GM15510 (cell line): ENCODE data around the gene TRIM43.
"Not testable (repeated sequence)": the region's sequence is repeated elsewhere in the genome, so short reads cannot be mapped to it uniquely, and the experiment has no call there.

Experiments
- POLR2A ChIP-seq: IDR thresholded peaks from 3 replicates; pipeline ENCODE4 v1.6.1; 2011; ENCODE audit warnings: borderline replicate concordance; ENCODE audit not compliant: insufficient read length; ENCODE audit errors: extremely low read depth

Gene TRIM43

DNA sequence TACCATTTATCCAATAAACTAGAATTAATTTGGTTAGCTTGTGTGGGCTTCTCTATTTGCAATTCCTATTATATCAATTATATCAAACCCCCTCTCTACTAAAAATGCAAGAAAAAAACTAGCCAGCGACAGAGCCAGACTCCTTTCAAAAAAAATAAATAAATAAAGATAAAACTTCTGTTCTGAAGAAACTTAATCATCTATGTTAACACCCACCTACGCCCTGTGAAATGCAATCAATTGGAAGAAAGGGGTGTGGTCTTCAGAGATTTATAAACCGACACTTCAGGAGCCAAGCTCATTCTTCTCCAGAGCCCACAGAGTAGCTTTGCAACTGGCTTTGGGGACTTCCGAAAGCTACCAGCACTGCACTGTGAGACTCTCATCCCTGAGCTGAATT is at the start of gene TRIM43:
TSS of gene TRIM43 (plus strand) at position 301 of the 400 bp plus-strand sequence. CDS start 2,023 bp downstream, outside the sequence.
- not testable (repeated sequence) for TF ChIP-seq POLR2A

DNA sequence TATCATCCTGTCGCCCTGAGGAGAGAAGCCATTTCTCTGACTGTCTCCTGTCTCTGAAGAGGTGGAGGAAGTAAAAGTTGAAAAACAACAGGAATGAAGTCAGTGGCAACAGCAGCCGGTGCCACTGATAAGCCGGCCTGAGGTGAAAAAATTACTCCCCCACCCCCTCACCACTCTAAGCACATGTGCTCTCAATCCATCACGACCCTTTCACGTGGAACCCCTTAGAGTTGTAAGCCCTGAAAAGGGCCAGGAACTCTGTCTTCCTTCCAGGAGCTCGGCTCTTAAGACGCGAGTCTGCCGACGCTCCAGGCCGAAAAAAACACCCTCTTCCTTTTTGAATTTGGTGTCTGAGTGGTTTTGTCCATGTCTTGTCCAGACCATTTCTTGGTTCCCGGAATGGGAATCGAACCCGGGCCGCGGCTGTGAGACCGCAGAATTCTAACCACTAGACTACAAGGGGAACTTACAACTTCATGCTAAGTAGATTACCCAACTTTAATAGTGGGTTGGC is 40.7 kb upstream of the TRIM43 start:
- no peak for TF ChIP-seq POLR2A

DNA sequence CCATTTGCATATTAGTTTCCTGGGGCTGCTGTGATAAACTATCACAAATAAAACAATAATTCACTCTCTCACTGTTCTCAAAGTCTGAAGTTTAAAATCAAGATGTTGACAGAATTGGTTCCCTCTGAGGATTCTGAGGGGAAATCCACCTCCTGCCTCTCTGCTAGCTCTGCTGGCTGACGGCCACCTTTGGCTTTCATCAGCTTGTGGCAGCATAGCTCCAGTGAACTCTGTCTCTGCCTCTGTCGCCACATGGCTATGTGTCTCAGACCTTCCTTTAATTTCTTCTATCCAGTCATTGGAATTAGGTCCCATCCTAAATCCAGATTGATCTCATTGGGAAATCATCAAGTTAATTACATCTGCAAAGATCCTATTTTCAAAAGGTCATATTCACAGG is 38.9 kb upstream of the TRIM43 start:
- no peak for TF ChIP-seq POLR2A

DNA sequence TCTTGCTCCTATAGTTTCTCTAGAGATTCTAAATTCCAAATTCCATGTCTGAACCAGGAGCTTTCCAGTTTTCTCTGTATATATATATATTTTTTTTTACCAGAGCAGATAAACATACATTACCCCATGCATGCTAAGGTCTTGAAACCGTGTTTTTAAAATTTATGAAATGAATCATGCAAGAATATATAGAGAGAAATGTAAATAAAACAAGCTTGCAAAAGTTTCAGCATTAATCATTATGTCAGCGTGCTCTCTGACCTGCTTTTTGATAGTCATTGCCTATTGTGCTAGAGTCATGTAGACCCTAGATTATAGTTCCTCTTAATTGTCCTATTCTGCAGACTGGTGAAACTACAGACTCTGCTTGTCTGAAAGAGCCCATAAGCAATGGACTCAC is 22.6 kb upstream of the TRIM43 start:
- no peak for TF ChIP-seq POLR2A

DNA sequence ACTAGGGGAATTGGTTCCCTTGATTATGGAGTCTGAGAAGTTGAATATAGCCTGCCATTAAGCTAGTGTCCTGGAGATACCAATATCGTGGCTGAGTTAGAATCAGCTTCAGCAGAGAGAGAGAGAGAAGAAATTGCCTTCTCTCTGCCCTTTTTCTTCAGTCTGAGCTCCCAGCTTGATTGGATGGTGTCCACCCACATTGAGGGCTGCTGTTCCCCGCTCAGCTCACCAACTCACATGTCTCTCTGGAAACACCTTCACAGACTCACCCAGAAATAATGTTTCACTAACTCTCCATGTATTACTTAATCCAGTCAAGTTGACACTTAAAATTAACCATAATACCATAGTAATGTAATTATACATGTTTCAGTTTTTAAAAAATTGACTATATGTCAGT is 17.9 kb upstream of the TRIM43 start:
- TF ChIP-seq POLR2A: no peak

DNA sequence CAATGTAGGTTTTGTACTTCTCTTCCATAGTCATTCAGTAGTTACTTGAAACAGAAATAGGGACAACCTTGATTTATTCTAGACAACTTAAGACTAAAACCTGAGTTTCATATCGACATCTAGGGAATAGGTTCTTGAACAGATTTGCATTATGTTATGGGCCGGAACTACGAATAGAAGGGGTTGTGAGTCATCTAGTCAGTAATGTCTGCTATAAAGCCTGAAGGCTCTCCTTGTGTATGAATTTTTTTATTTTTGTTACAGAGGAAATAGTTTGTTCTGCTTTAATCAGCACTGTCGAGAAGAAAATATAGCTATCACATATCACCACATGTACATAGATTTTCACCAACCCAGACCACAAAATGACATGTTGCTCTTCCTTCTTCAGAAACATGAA is 17.3 kb upstream of the TRIM43 start:
- TF ChIP-seq POLR2A: no peak

DNA sequence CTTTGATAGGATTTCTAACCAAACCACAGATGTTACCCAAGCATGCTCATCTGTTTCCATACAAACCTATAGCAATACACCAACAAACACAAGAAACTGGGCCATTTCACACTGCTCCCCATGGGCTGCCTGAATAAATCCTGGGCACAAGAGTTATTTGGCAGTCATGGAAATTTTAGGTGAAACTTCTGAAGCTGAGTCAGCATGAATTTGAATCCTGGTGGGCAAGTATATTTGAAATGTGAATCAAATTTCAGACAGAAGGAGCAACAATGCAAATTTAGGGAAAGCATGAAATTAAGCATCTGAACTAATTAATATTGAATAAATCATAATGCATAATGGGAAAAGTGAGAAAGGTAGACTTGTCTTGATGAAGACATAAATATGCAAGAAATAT is 15.9 kb upstream of the TRIM43 start:
- TF ChIP-seq POLR2A: no peak

DNA sequence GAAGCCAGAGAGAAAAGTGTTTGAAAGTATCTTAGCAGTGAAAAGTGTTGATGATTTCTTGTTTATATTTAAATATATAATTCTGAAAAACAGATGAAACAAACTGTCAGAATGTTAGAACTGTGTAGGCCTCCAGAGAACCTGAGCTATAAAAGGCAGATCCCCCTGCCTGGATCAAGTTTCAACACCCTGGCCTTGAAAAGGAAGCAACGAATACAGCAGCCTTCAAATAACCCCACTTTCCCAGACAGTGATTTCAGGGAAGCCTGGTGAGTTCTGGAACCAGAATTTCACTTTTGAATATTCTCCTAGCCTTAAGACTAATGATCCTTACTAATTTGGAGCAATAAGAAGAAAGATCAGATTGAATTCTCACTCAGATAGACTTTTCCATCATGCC is 13.3 kb upstream of the TRIM43 start:
- TF ChIP-seq POLR2A: no peak
